Gastrocnemius medialis (tissue), 4 donors: Measurements from ENCODE around the gene SLC6A18.

Experiments used
- POLR2A ChIP-seq, 2 donors: fragments of 450-650 bp; IDR thresholded peaks; one replicate each; pipeline ENCODE4 v1.6.1; 2017; ENCODE audit warnings: antibody characterized with exemption in 2 of 2, mild to moderate bottlenecking in 2 of 2, moderate library complexity in 2 of 2
- TF ChIP-seq, protein P1 (sequence below), 5 experiments: fragments of 450-650 bp in 3 of 5; fragments of 200-600 bp in 2 of 5; sonication (generic) in 2 of 5; IDR thresholded peaks in 4 of 5; conservative IDR thresholded peaks in 1 of 5; 1 replicate in 4 of 5; 2 replicates in 1 of 5; pipeline ENCODE4 v1.5.1; 2016 to 2019; ENCODE audit warnings: antibody characterized with exemption in 5 of 5, mild to moderate bottlenecking in 3 of 5, moderate library complexity in 3 of 5

DNA sequence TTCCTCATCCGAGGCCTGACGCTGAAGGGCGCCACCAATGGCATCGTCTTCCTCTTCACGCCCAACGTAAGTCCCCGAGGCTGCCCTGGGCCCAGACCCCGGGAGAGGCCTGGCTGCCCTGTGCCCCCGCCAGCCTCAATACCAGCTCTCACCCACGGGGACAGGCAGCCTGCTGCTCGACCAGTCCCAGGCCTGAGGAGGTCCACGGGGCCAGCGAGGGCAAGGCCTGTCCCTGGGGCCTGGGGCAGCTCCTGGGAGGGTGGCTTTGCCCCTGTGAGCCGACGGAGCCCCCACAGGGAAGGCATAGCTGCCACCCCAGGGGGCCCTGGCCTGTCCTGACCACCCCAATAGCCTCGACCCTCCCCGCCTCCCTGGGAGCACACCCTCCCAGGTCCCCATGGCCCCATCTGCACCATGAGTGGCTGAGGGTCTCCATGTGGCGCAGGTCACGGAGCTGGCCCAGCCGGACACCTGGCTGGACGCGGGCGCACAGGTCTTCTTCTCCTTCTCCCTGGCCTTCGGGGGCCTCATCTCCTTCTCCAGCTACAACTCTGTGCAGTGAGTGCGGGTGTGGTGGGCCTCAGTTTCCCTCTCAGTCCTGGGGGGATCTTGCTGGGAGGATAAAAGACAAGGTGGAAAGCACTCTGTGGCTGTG is 11.5 kb upstream of the SLC6A18 start:
- TF ChIP-seq, protein P1, sequence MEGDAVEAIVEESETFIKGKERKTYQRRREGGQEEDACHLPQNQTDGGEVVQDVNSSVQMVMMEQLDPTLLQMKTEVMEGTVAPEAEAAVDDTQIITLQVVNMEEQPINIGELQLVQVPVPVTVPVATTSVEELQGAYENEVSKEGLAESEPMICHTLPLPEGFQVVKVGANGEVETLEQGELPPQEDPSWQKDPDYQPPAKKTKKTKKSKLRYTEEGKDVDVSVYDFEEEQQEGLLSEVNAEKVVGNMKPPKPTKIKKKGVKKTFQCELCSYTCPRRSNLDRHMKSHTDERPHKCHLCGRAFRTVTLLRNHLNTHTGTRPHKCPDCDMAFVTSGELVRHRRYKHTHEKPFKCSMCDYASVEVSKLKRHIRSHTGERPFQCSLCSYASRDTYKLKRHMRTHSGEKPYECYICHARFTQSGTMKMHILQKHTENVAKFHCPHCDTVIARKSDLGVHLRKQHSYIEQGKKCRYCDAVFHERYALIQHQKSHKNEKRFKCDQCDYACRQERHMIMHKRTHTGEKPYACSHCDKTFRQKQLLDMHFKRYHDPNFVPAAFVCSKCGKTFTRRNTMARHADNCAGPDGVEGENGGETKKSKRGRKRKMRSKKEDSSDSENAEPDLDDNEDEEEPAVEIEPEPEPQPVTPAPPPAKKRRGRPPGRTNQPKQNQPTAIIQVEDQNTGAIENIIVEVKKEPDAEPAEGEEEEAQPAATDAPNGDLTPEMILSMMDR (IDR thresholded peaks at IDR 0.05 in 4 of 5, conservative IDR thresholded peaks at IDR 0.05 in 1 of 5), result no peak
- TF ChIP-seq POLR2A (IDR thresholded peaks at IDR 0.05), result no peak
